ENCODE data around the gene CDR2L. TPM values are rescaled to one million over a fixed set of nuclear protein-coding genes. Genes with fewer than 3 reads are reported as not detected.
A peak's percentile ranks its signal among the peaks of the same experiment; 100 is the strongest.
"Not testable (repeated sequence)": the region's sequence is repeated elsewhere in the genome, so short reads cannot be mapped to it uniquely, and the experiment has no call there.

The CDR2L gene
- total and polyA plus RNA-seq, 4 donors: 5.8 to 23.6 (median 13.8) TPM

DNA sequence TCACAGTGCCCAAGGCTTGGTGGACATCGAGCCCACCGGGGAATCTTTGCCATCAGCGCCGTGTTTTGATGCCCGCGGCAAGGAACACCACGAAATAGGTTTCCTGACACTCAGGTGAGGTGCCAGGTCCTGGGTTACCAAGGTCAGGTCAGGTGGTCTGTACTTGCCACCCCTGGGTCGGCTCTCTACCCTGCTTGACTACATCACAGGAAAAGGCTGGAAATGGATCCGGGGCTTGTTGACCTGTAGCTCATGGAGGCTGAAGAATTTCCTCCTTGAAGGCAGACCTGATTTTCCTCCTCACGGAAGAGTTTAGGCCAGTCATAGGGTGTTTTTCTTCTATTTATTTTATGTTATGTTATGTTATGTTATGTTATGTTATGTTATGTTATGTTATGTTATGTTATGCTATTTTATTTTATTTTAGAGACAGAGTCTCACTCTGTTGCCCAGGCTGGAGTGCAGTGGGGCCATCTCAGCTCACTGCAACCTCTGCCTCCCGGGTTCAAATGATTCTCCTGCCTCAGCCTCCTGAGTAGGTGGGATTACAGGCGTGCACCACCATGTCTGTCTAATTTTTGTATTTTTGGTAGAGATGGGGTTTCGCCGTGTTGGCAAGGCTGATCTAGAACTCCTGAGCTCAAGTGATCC, 4.6 kb upstream of the CDR2L start:
- intact Hi-C loops (cut with DNase I); H3K4me1 ChIP-seq (ENCODE audit: control insufficient read depth in 1 of 2, insufficient read depth in 2 of 2, low read length in 2 of 2); H3K27me3 ChIP-seq (ENCODE audit: control insufficient read depth in 1 of 2, insufficient read depth in 2 of 2, low read length in 1 of 2); DNase-seq; H3K9me3 ChIP-seq (ENCODE audit: control insufficient read depth, low read length); ATAC-seq (ENCODE audit: low FRiP score); H3K36me3 ChIP-seq (ENCODE audit: control insufficient read depth in 1 of 2, insufficient read depth in 2 of 2, low read length in 1 of 2): not testable (repeated sequence)
- Histone ChIP-seq H3K27ac (ENCODE audit: low read depth in 1 of 2, low read length in 2 of 2) (peak overlapping the region; percentile 31 to 59), H3K4me3 (ENCODE audit: low read length in 2 of 2) (peak overlapping the region; percentile 5 to 40)
- WGBS, 2 donors: 27 to 37% methylated on average over 14 of the region's 14 CpGs

DNA sequence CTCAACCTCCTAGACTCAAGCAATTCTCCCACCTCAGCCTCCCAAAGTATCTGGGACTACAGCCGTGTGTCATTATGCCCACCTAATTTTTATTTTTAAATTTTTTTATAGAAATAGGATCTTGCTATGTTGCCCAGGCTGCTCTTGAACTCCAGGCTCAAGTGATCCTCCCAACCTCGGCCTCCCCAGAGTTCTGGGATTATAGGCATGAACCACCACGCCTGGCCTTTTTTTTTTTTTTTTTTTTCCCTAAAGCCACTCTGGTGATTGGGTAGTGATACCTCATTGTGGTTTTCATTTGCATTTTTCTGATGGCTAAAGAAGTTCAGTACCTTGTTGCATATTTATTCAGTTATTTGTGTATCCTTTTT, 1.2 kb upstream of the CDR2L start:
- no peak overlapping the region for H3K4me3 ChIP-seq (ENCODE audit: low read length in 2 of 2)
- no peak for DNase-seq
- no peaks in the 10 kb centered on the region for H3K36me3 ChIP-seq (ENCODE audit: control insufficient read depth in 1 of 2, insufficient read depth in 2 of 2, low read length in 1 of 2)
- intact Hi-C loops (cut with DNase I): loop anchor here in 1 of 2 donors (5.0 kb wide), 1 partner anchor 46 kb away; no protein-coding TSS in a partner anchor
- no peak for ATAC-seq (ENCODE audit: low FRiP score)
- no peaks in the 10 kb centered on the region for H3K4me1 ChIP-seq (ENCODE audit: control insufficient read depth in 1 of 2, insufficient read depth in 2 of 2, low read length in 2 of 2)
- H3K27ac ChIP-seq (ENCODE audit: low read depth in 1 of 2, low read length in 2 of 2): no peak overlapping the region
- H3K27me3 ChIP-seq (ENCODE audit: control insufficient read depth in 1 of 2, insufficient read depth in 2 of 2, low read length in 1 of 2): no peaks in the 10 kb centered on the region
- 90 to 97% methylated on average over 3 of the region's 3 CpGs for WGBS, 2 donors
- no peaks in the 10 kb centered on the region for H3K9me3 ChIP-seq (ENCODE audit: control insufficient read depth, low read length)

DNA sequence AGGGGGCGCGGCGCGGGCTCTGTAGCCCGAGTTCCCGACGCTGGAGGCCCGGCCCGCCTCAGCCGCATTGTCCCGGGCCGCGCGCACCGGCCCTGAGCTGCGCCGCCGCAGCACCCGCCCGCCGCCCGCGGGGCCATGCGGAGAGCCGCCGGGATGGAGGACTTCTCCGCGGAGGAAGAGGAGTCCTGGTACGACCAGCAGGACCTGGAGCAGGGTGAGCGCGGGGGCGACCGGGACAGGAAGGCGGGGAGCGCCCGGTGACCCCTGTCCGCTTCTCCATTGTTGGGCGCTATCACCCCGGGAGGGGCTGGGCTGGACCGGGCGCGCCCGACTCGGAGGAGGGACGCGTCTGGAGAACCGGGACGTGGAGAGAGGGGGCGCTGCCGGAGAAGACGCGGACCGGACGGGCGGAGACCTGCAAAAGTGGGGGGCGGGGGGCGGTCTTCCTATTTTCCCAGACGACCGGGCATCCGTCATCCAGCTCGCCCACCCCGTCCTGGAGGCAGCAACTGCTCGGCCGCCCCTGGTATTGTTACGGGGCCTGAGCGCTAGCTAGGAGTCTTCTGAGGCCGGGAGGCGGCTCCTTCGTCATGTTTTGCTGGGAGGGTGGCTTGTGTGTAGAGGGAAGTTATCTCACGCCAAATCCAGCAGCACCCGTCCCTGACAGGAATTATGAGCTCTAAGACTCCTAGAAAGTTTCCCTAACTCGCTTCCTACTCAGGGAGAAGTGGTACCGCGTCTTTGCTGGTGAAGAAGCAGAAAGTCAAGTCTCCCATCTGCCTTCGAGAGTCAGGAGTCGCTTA, 678 bp downstream of the CDR2L start:
- H3K36me3 ChIP-seq (ENCODE audit: control insufficient read depth in 1 of 2, insufficient read depth in 2 of 2, low read length in 1 of 2): no peaks in the 10 kb centered on the region
- peak overlapping the region; percentile 76 to 89 for H3K27ac ChIP-seq (ENCODE audit: low read depth in 1 of 2, low read length in 2 of 2)
- H3K9me3 ChIP-seq (ENCODE audit: control insufficient read depth, low read length): no peaks in the 10 kb centered on the region
- peak overlapping the region; percentile 58 to 80 for H3K4me3 ChIP-seq (ENCODE audit: low read length in 2 of 2)
- DNase-seq (peak; percentile 92 to 95), ATAC-seq (ENCODE audit: low FRiP score) (peak; percentile 92)
- no peaks in the 10 kb centered on the region for H3K27me3 ChIP-seq (ENCODE audit: control insufficient read depth in 1 of 2, insufficient read depth in 2 of 2, low read length in 1 of 2)
- H3K4me1 ChIP-seq (ENCODE audit: control insufficient read depth in 1 of 2, insufficient read depth in 2 of 2, low read length in 2 of 2): no peaks in the 10 kb centered on the region
- 0 to 1% methylated on average over 59 to 76 of the region's 76 CpGs for whole genome bisulfite sequencing, 2 donors
- intact Hi-C loops (cut with DNase I): loop anchor here (2.0 to 5.0 kb wide), 3 partner anchors 23 to 45 kb away; no protein-coding TSS in a partner anchor

DNA sequence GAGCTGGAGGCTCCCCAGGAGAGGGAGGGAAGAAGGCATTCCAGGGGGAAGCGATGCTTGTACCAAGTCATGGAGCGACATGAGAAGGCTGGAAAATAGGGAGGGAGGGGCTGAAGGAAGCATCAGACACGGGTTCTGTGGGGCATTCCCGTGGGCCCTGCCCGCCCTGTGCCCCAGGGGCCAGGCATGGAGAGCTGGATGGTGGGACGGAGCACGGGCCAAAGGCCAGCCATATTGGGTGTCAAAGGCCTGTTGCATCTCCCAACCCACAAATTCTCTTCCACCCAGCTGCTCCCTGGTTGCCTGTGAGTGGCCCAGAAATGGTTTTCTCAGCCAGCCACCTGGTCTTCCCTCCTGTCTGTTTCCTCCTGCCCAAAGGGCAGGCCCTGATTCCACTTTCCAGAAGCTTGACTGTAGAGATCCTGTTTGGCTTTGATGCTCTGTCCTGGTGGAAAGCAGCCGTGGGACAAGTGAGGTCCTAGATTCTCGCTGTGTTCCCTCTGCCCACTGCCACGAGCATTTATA, 3.2 kb downstream of the CDR2L start:
- WGBS, 2 donors: 93 to 94% methylated on average over 10 of the region's 10 CpGs
- no peaks in the 10 kb centered on the region for H3K4me1 ChIP-seq (ENCODE audit: control insufficient read depth in 1 of 2, insufficient read depth in 2 of 2, low read length in 2 of 2)
- H3K9me3 ChIP-seq (ENCODE audit: control insufficient read depth, low read length): no peaks in the 10 kb centered on the region
- no peaks in the 10 kb centered on the region for H3K27me3 ChIP-seq (ENCODE audit: control insufficient read depth in 1 of 2, insufficient read depth in 2 of 2, low read length in 1 of 2)
- DNase-seq (no peak), ATAC-seq (ENCODE audit: low FRiP score) (no peak)
- intact Hi-C loops (cut with DNase I): no loop called here
- no peaks in the 10 kb centered on the region for H3K36me3 ChIP-seq (ENCODE audit: control insufficient read depth in 1 of 2, insufficient read depth in 2 of 2, low read length in 1 of 2)
- no peak overlapping the region for H3K4me3 ChIP-seq (ENCODE audit: low read length in 2 of 2)
- H3K27ac ChIP-seq (ENCODE audit: low read depth in 1 of 2, low read length in 2 of 2): no peak overlapping the region

DNA sequence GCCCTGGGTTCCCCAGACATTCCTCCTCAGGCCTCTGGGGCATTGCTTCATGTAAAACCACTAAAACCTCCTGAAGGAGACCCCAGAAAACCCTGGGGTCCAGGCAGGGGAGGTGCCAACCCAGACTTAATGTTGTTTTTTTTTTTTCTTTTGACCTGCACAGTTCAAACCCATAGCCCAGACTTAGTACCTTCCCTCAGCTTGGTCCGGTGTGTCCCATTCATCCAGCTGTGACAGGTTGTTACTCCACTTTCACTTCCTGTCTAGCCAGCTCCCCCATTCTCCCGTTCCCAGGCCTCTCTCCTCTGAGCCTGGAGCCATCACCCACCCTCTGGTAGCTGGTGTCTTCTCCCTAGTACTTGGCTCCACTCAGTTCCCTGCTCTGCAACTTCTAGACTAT, 4.8 kb downstream of the CDR2L start:
- 80 to 85% methylated on average over 2 of the region's 2 CpGs for WGBS, 2 donors
- no peaks in the 10 kb centered on the region for H3K9me3 ChIP-seq (ENCODE audit: control insufficient read depth, low read length)
- ATAC-seq (ENCODE audit: low FRiP score): no peak
- intact Hi-C loops (cut with DNase I): no loop called here
- H3K36me3 ChIP-seq (ENCODE audit: control insufficient read depth in 1 of 2, insufficient read depth in 2 of 2, low read length in 1 of 2): no peaks in the 10 kb centered on the region
- H3K4me1 ChIP-seq (ENCODE audit: control insufficient read depth in 1 of 2, insufficient read depth in 2 of 2, low read length in 2 of 2): no peaks in the 10 kb centered on the region
- no peak overlapping the region for H3K27ac ChIP-seq (ENCODE audit: low read depth in 1 of 2, low read length in 2 of 2)
- H3K27me3 ChIP-seq (ENCODE audit: control insufficient read depth in 1 of 2, insufficient read depth in 2 of 2, low read length in 1 of 2): no peaks in the 10 kb centered on the region
- H3K4me3 ChIP-seq (ENCODE audit: low read length in 2 of 2): no peak overlapping the region
- DNase-seq: no peak

GRCh38 chr17:74994440-74994839, 7.0 kb downstream of the CDR2L start:
- H3K4me1 ChIP-seq (ENCODE audit: control insufficient read depth in 1 of 2, insufficient read depth in 2 of 2, low read length in 2 of 2): no peaks in the 10 kb centered on the region
- DNase-seq: no peak
- intact Hi-C loops (cut with DNase I): no loop called here
- no peaks in the 10 kb centered on the region for H3K27me3 ChIP-seq (ENCODE audit: control insufficient read depth in 1 of 2, insufficient read depth in 2 of 2, low read length in 1 of 2)
- WGBS, 2 donors: 90 to 93% methylated on average over 7 of the region's 7 CpGs
- no peak for ATAC-seq (ENCODE audit: low FRiP score)
- peaks cover 0 to under 1% of the 10 kb centered on the region in 2 donors for H3K36me3 ChIP-seq (ENCODE audit: control insufficient read depth in 1 of 2, insufficient read depth in 2 of 2, low read length in 1 of 2)
- H3K27ac ChIP-seq (ENCODE audit: low read depth in 1 of 2, low read length in 2 of 2): no peak overlapping the region
- no peak overlapping the region for H3K4me3 ChIP-seq (ENCODE audit: low read length in 2 of 2)
- H3K9me3 ChIP-seq (ENCODE audit: control insufficient read depth, low read length): no peaks in the 10 kb centered on the region

DNA sequence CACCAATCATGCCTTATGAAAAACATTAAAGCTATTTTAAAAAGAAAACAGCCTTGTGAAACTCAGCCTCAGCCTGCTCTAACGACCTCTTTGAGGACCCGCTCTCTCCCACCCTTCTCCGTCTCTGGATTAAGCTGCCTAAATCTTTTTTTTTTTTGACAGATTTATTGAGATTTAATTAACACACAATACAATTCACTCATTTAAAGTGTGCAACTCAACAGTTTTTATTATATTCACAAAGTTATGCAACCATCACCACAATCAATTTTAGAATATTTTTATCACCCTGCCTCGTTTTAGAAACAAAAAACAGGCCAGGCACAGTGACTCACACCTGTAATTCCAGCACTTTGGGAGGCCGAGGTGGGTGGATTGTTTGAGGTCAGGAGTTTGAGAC, 8.4 kb downstream of the CDR2L start:
- Histone ChIP-seq H3K4me1 (ENCODE audit: control insufficient read depth in 1 of 2, insufficient read depth in 2 of 2, low read length in 2 of 2) (no peaks in the 10 kb centered on the region), H3K27ac (ENCODE audit: low read depth in 1 of 2, low read length in 2 of 2) (no peak overlapping the region), H3K9me3 (ENCODE audit: control insufficient read depth, low read length) (no peaks in the 10 kb centered on the region), H3K36me3 (ENCODE audit: control insufficient read depth in 1 of 2, insufficient read depth in 2 of 2, low read length in 1 of 2) (peaks cover 0 to 2% of the 10 kb centered on the region in 2 donors), H3K4me3 (ENCODE audit: low read length in 2 of 2) (no peak overlapping the region), H3K27me3 (ENCODE audit: control insufficient read depth in 1 of 2, insufficient read depth in 2 of 2, low read length in 1 of 2) (no peaks in the 10 kb centered on the region)
- no peak for ATAC-seq (ENCODE audit: low FRiP score)
- 82 to 87% methylated on average over 5 of the region's 5 CpGs for WGBS, 2 donors
- intact Hi-C loops (cut with DNase I): no loop called here
- no peak for DNase-seq

GRCh38 chr17:74998783-74999182, 11.4 kb downstream of the CDR2L start:
- intact Hi-C loops (cut with DNase I): no loop called here
- H3K4me1 ChIP-seq (ENCODE audit: control insufficient read depth in 1 of 2, insufficient read depth in 2 of 2, low read length in 2 of 2): no peaks in the 10 kb centered on the region
- no peaks in the 10 kb centered on the region for H3K27me3 ChIP-seq (ENCODE audit: control insufficient read depth in 1 of 2, insufficient read depth in 2 of 2, low read length in 1 of 2)
- peaks cover 0 to 4% of the 10 kb centered on the region in 2 donors for H3K36me3 ChIP-seq (ENCODE audit: control insufficient read depth in 1 of 2, insufficient read depth in 2 of 2, low read length in 1 of 2)
- no peak overlapping the region for H3K4me3 ChIP-seq (ENCODE audit: low read length in 2 of 2)
- DNase-seq (no peak), ATAC-seq (ENCODE audit: low FRiP score) (no peak)
- 85 to 91% methylated on average over 6 of the region's 6 CpGs for WGBS, 2 donors
- no peaks in the 10 kb centered on the region for H3K9me3 ChIP-seq (ENCODE audit: control insufficient read depth, low read length)
- H3K27ac ChIP-seq (ENCODE audit: low read depth in 1 of 2, low read length in 2 of 2): no peak overlapping the region

Data from aorta (tissue), 5 donors.